OCI-M1 (cell line): ENCODE results near the gene FBN3.
"Not testable (repeated sequence)": the region's sequence is repeated elsewhere in the genome, so short reads cannot be mapped to it uniquely, and the experiment has no call there.

Experiments used
- DNase-seq: peaks from one replicate; lab custom pipeline; 2025; lab: John Stamatoyannopoulos, UW

FBN3 gene

DNA sequence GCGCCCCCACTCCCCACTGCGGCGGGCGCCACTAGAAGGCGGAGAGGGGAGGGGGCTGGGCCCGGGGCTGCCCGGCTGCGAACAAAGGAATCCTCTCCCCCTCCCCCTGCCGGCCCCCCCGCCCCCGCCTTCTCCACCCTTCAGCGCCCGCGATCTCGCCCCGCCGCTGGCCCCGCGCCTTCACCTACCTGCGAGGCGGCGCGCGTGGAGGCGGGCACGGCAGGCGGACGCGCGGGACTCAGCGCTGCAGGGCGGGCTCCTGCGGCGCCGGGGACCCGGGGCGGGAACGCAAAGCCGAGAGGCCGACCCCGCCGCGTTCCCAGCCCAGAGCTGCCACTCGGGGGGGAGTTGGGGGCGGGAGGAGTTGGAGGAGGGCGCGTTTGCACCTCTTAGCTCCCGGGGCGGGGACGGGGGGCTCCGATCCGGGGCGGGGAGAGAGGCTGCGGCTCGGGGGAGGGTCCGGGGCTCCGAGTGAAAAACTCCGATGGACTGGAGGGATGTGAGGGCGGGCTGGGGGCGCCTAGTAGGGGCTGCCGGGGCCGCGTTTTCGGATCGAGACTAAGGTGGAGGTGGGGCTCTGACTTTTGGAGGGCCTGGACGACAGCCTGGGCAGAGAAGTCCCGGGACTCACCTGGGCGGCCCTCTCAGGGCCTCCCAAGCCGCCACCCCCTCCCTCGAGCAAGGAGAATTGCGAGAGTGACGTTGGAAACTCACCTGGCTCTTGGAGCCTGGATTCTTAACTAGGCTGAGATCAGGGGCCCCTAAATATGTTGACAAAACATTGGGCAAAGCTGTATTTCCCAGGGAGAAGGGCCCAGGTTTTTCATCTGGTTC, at the start of gene FBN3:
Gene FBN3, minus strand, starts transcription at position 332 of the 834 bp plus-strand sequence. CDS start 2,112 bp downstream, outside the sequence.
- no peak for DNase-seq

DNA sequence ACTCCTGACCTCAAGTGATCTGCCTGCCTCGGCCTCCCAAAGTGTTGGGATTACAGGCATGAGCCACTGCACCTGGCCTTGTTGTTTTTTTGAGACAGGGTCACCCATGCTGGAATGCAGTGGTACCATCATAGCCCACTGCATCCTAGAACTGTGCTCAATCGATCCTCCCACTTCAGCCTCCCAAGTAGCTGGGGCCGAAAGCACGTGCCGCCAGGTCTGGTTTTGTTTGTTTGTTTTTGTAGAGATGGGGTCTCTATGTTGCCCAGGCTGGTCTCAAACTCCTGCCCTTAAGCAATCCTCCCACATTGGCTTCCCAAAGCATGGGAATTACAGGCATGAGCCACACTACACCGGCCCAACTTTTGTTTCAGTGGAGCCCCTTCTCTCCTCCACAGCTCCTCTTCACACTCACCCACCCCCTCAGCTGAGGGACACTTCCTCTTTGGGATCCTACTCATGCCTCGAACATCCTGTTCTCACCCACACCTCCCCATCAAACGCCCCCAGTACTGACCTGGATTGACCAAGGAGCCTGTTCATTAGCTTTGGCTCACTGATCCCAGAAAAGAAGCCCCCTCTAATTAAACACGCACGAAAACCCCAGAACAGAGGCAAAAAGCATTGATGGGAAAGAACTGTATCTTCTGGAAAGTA, 47.0 kb upstream of the FBN3 start:
- peak; percentile 25 for DNase-seq

- no peak for DNase-seq
Measured at GRCh38 chr19:8194528-8195267, 45.3 kb upstream of the FBN3 start.

DNA sequence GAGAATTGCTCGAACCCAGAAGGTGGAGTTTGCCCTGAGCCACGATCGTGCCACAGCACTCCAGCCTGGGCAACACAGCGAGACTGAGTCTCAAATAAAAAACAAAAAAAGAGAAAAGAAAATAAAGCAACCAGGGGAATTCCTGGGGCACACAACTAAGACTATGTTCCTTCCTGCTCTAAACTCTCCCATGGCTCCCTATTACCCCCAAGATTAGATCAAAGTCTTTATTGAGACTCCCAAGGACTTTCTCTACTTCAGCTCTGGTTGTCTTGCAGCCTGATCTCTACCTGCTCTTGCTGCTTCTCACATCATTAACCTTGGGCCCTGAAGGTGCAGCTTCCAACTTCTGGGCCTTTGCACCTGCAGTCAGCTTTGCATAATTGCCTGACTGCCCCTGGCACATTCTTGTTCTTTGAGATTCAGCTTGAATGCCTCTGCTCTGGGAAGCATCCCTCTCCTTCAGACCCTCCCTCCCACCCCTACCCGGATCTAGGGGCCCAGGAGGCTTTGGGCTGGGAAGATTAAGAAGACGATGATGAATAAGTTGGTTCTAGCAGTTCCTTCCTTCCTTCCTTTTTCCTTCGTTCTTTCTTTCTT, 42.9 kb upstream of the FBN3 start:
- DNase-seq = no peak

- DNase-seq = no peak
Measured at GRCh38 chr19:8185343-8186068, 36.1 kb upstream of the FBN3 start.

- DNase-seq = no peak
Measured at GRCh38 chr19:8184274-8184673, 34.9 kb upstream of the FBN3 start.

GRCh38 chr19:8180018-8180417, 30.6 kb upstream of the FBN3 start:
- no peak for DNase-seq

DNA sequence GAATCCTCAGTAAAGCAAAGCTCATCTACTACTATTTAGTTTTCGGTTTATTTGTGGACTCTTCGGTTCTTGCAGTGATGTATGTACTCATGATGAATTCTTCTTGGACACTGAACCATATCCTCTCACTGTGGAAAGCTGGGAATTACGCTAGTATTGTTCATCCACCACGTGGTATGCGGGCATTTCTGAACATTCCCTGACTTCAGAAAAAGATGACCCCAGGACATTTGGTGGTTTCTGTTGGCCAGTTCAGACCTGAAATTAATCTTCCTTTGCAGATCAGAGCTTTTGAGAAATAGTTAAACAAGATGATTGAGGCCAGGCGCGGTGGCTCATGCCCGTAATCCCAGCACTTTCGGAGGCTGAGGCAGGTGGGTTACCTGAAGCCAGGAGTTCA, 25.3 kb upstream of the FBN3 start:
- no peak for DNase-seq

- DNase-seq = no peak
Measured at GRCh38 chr19:8168537-8168936, 19.1 kb upstream of the FBN3 start.

- no peak for DNase-seq
Measured at GRCh38 chr19:8167985-8168384, 18.6 kb upstream of the FBN3 start.

DNA sequence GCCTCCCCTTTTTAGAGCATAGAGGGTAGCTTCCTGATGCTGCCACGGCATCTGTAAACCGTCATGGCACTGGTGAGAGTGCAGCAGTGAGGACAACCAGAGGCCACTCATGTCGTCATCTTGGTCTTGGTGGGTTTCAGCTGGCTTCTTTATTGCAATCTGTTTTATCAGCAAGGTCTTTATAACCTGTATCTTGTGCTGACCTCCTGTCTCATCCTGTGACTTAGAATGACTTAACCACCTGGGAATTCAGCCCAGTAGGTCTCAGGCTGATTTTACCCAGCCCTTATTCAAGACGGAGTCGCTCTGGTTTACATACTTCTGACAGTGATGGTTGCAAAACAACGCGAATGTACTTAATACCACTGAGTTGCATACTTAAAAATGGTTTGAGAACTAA, 14.4 kb upstream of the FBN3 start:
- DNase-seq = no peak

DNA sequence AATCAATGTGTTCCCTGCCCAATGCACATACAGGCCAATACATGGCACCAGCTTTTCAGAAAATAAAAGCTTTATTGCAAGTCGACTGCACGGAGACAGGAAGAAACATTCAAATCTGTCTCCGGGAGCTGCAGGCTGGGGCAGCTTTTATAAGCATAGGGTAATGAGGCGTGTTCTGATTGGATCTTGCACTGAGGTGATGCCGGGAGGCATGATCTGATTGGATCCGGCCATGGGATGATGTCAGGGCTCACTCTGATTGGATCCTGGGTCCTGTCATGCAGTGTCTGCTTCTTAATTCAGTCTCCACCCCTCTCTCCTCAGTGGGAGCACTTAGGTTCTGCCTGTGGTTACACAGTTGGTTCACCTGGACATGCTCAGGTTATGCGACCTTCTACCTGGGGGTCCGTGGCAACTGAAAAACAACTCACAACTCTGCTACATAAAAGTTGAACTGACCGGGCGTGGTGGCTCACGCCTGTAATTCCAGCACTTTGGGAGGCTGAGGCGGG, 11.8 kb upstream of the FBN3 start:
- DNase-seq = peak; percentile 23

DNA sequence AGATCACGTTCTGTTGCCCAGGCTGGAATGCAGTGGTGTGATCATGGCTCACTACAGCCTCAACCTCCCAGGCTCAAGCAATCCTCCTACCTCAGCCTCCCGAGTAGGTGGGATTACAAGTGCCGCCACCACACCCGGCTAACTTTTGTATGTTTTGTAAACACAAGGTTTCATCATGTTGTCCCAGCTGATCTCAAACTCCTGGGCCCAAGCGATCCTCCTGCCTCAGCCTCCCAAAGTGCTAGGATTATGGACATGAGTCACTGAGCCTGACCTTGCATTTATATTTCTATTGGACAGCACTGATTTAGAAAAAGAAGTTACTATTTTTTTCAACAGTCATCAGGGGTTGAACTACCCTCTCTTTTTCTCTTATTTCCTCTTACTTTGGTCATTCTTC, 9.9 kb upstream of the FBN3 start:
- not testable (repeated sequence) for DNase-seq

DNA sequence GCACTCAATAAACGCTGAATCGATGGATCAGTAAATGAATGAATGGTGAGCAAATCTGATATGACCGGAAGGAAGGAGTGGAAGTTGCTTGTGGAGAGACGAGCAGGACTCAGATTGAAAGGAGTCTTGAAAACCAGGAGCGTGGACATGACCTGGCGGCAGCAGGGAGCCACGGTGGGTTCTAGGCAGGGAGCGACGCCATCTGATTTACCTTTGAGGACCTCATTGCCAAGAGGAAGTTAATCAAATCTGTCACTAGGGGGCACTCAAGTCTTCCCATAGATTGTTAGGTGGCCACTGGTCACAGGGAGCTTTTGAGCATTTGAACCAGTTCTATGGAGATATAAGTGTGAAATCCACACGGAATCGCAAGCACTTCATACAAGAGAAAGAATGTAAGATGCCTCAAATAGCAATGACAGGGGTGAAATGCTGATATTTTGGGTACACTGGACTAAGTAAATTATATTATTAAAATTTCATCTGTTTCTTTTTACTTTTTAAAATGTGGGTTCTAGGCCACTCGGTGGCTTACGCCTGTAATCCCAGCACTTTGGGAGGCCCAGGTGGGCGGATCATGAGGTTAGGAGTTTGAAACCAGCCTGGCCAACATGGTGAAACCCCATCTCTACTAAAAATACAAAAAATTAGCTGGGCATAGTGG, 9.2 kb upstream of the FBN3 start:
- peak; percentile 96 for DNase-seq

- DNase-seq = no peak
Measured at GRCh38 chr19:8155318-8155717, 5.9 kb upstream of the FBN3 start.

- not testable (repeated sequence) for DNase-seq
Measured at GRCh38 chr19:8154014-8154413, 4.6 kb upstream of the FBN3 start.

DNA sequence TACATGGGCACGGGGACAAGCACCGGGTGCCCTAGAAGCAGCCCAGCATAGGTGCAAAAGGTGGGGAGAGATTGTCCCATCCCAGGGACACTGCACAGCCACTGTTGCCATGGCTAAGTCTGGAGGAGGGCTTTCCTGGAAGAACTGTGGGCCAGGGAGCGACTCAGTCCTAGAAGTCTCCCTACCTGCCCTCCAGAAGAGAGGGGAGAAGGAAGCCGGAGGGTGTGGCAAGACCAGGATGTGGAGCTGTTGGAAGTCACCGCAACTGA, 2.3 kb upstream of the FBN3 start:
- DNase-seq = no peak

DNA sequence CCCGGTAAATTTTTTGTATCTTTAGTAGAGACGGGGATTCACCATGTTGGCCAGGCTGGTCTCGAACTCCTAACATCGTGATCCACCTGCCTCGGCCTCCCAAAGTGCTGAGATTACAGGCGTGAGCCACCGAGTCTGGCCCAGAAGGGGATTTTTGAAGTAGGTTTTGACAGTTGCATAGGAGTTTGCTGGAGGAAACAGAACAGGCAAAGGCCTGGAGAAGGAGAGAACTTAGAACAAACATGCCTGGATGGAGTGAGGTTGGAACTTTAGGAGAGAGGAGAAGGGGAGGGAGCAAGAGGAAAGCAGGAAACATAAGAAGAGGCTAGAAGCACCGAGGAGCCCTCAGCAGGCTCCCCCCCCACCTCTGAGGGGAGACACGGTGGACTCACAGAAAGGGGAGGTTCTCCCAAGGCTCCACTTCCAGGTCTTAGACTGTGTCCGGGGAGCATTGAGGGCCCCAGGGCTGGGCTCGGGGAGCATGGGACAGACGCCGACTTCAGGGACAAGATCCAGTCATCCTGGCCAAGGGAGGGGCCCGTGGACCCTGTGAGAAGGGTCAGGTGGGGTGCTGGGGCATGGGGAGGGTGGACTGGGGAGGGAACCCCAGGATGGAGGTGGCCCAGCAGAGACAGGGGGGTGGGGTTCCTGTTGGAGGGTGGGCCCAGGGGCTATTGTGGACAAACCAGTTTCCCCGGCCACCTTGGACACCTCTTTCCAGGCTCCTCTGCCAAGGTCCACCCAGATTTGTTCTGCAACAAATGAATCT, 1.8 kb upstream of the FBN3 start:
- no peak for DNase-seq

DNA sequence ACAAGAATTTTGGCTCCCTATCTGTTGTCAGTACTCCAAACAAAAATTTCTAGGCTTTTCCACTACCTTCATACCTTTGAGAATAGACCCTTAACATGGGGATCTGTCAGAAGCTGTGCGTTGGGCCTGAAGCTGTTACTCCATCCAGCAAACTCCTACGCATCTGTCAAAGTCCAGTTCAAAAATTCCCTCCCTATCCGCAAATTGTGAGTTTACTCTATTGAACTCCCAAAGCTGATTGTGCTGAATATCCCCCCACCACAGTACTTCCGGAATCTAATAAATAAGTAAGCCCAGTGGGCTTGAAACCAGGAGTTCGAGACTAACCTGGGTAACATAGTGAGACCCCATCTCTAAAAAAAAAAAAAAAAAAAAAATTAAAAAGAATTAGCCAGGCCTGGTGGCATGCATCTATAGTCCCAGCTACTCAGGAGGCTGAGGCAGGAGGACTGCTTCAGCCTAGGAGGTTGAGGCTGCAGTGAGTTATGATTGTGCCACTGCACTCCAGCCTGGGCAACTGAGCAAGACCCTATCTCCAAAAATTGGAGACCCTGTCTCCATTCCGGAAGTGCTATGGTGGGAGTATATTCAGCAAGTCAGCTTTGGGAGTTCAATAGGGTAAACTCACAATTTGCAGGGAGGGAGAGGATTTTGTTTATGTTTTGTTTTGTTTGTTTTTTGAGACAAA, 930 bp upstream of the FBN3 start:
- no peak for DNase-seq
